SK-N-SH treated with all-trans-retinoic acid at 6 μM for 48 hours (cell line): ENCODE data around the gene NCKAP5.

ENCODE experiments used
- OSR1 ChIP-seq: fragments of 250-450 bp; sonication (Bioruptor Pico); IDR thresholded peaks from 2 replicates; pipeline ENCODE4 v1.8.0; 2022; ENCODE audit warnings: moderate library complexity, mild to moderate bottlenecking, inconsistent platforms
- ZC3H10 ChIP-seq: fragments of 250-450 bp; sonication (Bioruptor Pico); IDR thresholded peaks from 2 replicates; pipeline ENCODE4 v1.5.1; 2021; ENCODE audit warnings: mild to moderate bottlenecking, moderate library complexity
- ZFP3 ChIP-seq: fragments of 250-450 bp; sonication (Bioruptor Pico); IDR thresholded peaks from 2 replicates; pipeline ENCODE4 v1.5.0; 2020; ENCODE audit warnings: mild to moderate bottlenecking, moderate library complexity
- TF ChIP-seq, protein P1 (sequence below): fragments of 250-450 bp; sonication (Bioruptor Pico); IDR thresholded peaks from 2 replicates; pipeline ENCODE4 v1.8.0; 2020; ENCODE audit warnings: mild to moderate bottlenecking, moderate library complexity, borderline replicate concordance

DNA sequence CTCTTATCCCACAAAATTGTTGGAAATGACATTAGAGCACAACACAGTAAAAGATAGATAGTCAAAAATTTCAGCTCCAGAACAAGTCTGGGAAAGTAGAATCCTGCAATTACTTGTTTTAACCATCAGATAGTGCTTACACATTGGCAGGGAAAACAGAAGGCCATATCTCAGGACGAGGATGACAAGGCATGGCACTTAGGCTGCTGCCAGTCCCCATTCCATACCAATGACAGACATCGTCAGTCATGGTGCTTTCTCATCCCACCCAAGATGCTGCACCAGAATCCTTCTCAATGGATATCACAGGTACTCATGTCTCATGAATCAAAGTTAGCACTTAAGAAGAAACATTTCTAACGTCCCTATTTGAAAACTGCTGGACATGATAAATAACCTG, 187.3 kb downstream of the NCKAP5 start:
- TF ChIP-seq ZC3H10 = no peak
- TF ChIP-seq, protein P1, sequence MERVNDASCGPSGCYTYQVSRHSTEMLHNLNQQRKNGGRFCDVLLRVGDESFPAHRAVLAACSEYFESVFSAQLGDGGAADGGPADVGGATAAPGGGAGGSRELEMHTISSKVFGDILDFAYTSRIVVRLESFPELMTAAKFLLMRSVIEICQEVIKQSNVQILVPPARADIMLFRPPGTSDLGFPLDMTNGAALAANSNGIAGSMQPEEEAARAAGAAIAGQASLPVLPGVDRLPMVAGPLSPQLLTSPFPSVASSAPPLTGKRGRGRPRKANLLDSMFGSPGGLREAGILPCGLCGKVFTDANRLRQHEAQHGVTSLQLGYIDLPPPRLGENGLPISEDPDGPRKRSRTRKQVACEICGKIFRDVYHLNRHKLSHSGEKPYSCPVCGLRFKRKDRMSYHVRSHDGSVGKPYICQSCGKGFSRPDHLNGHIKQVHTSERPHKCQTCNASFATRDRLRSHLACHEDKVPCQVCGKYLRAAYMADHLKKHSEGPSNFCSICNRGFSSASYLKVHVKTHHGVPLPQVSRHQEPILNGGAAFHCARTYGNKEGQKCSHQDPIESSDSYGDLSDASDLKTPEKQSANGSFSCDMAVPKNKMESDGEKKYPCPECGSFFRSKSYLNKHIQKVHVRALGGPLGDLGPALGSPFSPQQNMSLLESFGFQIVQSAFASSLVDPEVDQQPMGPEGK (CRISPR knock-in tag) = no peak
- no peak for TF ChIP-seq ZFP3 (CRISPR knock-in tag)
- no peak for TF ChIP-seq OSR1 (CRISPR knock-in tag)
